Uterus (tissue), 2 donors: ENCODE measurements around the gene SKA2.

Experiments
- POLR2A ChIP-seq, 2 donors: fragments of 450-650 bp; IDR thresholded peaks; one replicate each; pipeline ENCODE4 v1.6.1; 2016; ENCODE audit warnings: antibody characterized with exemption in 2 of 2, mild to moderate bottlenecking in 1 of 2, moderate library complexity in 1 of 2
- TF ChIP-seq, protein P1 (sequence below), 4 experiments: fragments of 200-600 bp in 2 of 4; fragments of 450-650 bp in 2 of 4; sonication (generic) in 2 of 4; IDR thresholded peaks; one replicate each; pipeline ENCODE4 v1.5.1; 2016 to 2019; ENCODE audit warnings: antibody characterized with exemption in 4 of 4, mild to moderate bottlenecking in 2 of 4, moderate library complexity in 1 of 4

DNA sequence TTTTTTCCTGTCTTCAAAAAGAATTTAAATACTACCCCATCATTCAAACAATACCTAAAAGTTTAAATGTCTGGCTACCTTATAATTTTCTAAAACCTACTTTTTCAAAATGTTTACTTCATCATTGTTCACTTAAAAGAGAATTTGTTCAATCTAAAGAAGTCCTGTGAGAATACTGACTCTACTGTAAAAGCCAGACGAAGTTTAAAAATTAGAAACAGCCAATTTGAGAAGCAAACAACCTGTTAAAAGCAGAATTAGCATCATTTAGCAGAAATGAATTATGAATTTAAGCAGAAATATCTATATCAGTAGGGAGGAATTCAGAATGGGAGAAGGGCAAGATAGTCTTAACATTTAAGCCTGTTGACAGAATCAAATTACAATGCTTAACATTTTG, 2.1 kb downstream of the SKA2 start:
- TF ChIP-seq POLR2A (IDR thresholded peaks at IDR 0.05) = no peak
- TF ChIP-seq, protein P1, sequence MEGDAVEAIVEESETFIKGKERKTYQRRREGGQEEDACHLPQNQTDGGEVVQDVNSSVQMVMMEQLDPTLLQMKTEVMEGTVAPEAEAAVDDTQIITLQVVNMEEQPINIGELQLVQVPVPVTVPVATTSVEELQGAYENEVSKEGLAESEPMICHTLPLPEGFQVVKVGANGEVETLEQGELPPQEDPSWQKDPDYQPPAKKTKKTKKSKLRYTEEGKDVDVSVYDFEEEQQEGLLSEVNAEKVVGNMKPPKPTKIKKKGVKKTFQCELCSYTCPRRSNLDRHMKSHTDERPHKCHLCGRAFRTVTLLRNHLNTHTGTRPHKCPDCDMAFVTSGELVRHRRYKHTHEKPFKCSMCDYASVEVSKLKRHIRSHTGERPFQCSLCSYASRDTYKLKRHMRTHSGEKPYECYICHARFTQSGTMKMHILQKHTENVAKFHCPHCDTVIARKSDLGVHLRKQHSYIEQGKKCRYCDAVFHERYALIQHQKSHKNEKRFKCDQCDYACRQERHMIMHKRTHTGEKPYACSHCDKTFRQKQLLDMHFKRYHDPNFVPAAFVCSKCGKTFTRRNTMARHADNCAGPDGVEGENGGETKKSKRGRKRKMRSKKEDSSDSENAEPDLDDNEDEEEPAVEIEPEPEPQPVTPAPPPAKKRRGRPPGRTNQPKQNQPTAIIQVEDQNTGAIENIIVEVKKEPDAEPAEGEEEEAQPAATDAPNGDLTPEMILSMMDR (IDR thresholded peaks at IDR 0.05) = no peak
